ENCODE results near the gene PSME1.

- no peak for TF ChIP-seq CTCF (IDR thresholded peaks at IDR 0.05)
- no peak for TF ChIP-seq EZH2 (IDR thresholded peaks at IDR 0.05)
- no peak for TF ChIP-seq EZH2phosphoT487 (IDR thresholded peaks at IDR 0.05)
Observed at GRCh38 chr14:24136684-24137528, 912 bp downstream of the PSME1 start.
